K562 (cell line): ENCODE results near the gene NEURL1B. TPM values are rescaled to one million over a fixed set of nuclear protein-coding genes. Genes with fewer than 3 reads are reported as not detected.

Source experiments
- ATAC-seq: fragments of 200-7000 bp; cut with Tn5 transposase; 3 replicates; pipeline ENCODE4 v1.9.1; 2020; ENCODE audit warnings: moderate library complexity
- BruUV-seq: library from RNA; stranded (reverse); fragments of 400-500 nt; replicated peaks from 2 replicates; lab custom pipeline; 2021; lab: Mats Ljungman, UMichigan
- CTCF ChIA-PET: fragments of 300-600 bp; formaldehyde crosslinking; extraction: SDS; loops from one replicate; lab custom pipeline; 2021; ENCODE audit warnings: low intra/inter-chr PET ratio; lab: Yijun Ruan, JAX
- POLR2A ChIA-PET: fragments of 300-600, 350-650 bp; sonication (Branson Sonifier 250); formaldehyde crosslinking; extraction: SDS; loops from one replicate; lab custom pipeline; 2021; ENCODE audit warnings: antibody characterized with exemption, inconsistent platforms; lab: Yijun Ruan, JAX
- DNase-seq, 4 experiments: peaks; one replicate each; pipeline versions ENCODE4 v3.0.0 to v3.0.0-alpha.2; 2011 to 2018; ENCODE audit warnings: low spot score in 3 of 4, mixed read lengths in 3 of 4; ENCODE audit errors: extremely low read depth in 1 of 4
- FAIRE-seq: peaks from 2 replicates; lab custom pipeline; 2011; peaks lifted over from hg19 to GRCh38; lab: Jason Lieb, UNC
- H2AFZ ChIP-seq: 2 replicates; pipeline ENCODE4 v1.6.0; 2011; ENCODE audit warnings: low read depth, low read length, control low read depth, inconsistent platforms
- H3K27ac ChIP-seq: fragments of 200-600 bp; 3 replicates; pipeline ENCODE4 v1.8.0; 2011; ENCODE audit warnings: low read depth, mild to moderate bottlenecking, control low read depth, inconsistent platforms, low read length, moderate library complexity, mixed read lengths; ENCODE audit errors: extremely low read depth
- H3K27me3 ChIP-seq, 2 experiments: fragments of 300-600 bp in 1 of 2; 2 replicates in 1 of 2; 3 replicates in 1 of 2; pipeline versions ENCODE4 v1.6.0 to v1.8.0; 2011; ENCODE audit warnings: inconsistent platforms in 2 of 2, low read length in 2 of 2, mild to moderate bottlenecking in 1 of 2, mixed read lengths in 1 of 2, moderate library complexity in 1 of 2; ENCODE audit not compliant: control insufficient read depth in 2 of 2, insufficient read depth in 2 of 2
- H3K36me3 ChIP-seq: fragments of 300-600 bp; 3 replicates; pipeline ENCODE4 v1.8.0; 2011; ENCODE audit warnings: mild to moderate bottlenecking, low read length, inconsistent platforms; ENCODE audit not compliant: control insufficient read depth, insufficient read depth
- H3K4me1 ChIP-seq, 2 experiments: fragments of 200-600 bp in 1 of 2; replicated peaks in 1 of 2; 2 replicates in 1 of 2; 3 replicates in 1 of 2; pipeline versions ENCODE4 v1.5.1 to v1.8.0; 2011; ENCODE audit warnings: inconsistent platforms in 2 of 2, low read length in 2 of 2, mild to moderate bottlenecking in 1 of 2, mixed read lengths in 1 of 2, moderate library complexity in 1 of 2; ENCODE audit not compliant: control insufficient read depth in 2 of 2, insufficient read depth in 2 of 2
- H3K4me2 ChIP-seq: 2 replicates; pipeline ENCODE4 v1.6.1; 2011; ENCODE audit warnings: low read length, control low read depth, inconsistent platforms, mixed read lengths; ENCODE audit not compliant: insufficient read depth
- H3K4me3 ChIP-seq: fragments of 200-600 bp; sonication (generic), shearing (Covaris generic); 2 replicates; pipeline ENCODE4 v1.5.1; 2016; ENCODE audit warnings: control low read depth, inconsistent platforms
- H3K79me2 ChIP-seq: fragments of 200-600 bp; 3 replicates; pipeline ENCODE4 v1.8.0; 2011; ENCODE audit warnings: low read length, inconsistent platforms; ENCODE audit not compliant: control insufficient read depth, insufficient read depth
- H3K9ac ChIP-seq, 2 experiments: 2 replicates each; pipeline versions ENCODE4 v1.6.0 to v1.6.1; 2011; ENCODE audit warnings: low read depth in 2 of 2, low read length in 2 of 2, control low read depth in 1 of 2, inconsistent platforms in 1 of 2, mild to moderate bottlenecking in 1 of 2, mixed read lengths in 1 of 2; ENCODE audit not compliant: insufficient read depth in 1 of 2
- H3K9me1 ChIP-seq: one replicate; pipeline ENCODE4 v1.6.0; 2011; ENCODE audit warnings: inconsistent platforms, mild to moderate bottlenecking, low read length, moderate library complexity; ENCODE audit not compliant: control insufficient read depth, insufficient read depth
- H3K9me3 ChIP-seq: replicated peaks from 2 replicates; pipeline ENCODE4 v1.5.1; 2011; ENCODE audit warnings: low read depth, low read length, inconsistent platforms; ENCODE audit not compliant: control insufficient read depth, insufficient read depth
- H4K20me1 ChIP-seq: replicated peaks from 2 replicates; pipeline ENCODE4 v1.6.1; 2011; ENCODE audit warnings: low read length, inconsistent platforms, mixed read lengths; ENCODE audit not compliant: control insufficient read depth, insufficient read depth
- KDM4B ChIP-seq, 2 experiments: fragments of 450-650 bp in 1 of 2; sonication (generic) in 1 of 2; IDR thresholded peaks; 2 replicates each; pipeline ENCODE4 v1.6.1; 2016 to 2017; ENCODE audit warnings: borderline replicate concordance in 2 of 2, antibody characterized with exemption in 1 of 2, low read depth in 1 of 2, mild to moderate bottlenecking in 1 of 2
- NFXL1 ChIP-seq: fragments of 450-650 bp; formaldehyde crosslinking; IDR thresholded peaks from 2 replicates; pipeline ENCODE4 v1.4.0; 2021; ENCODE audit warnings: mild to moderate bottlenecking
- RAD51 ChIP-seq: fragments of 450-650 bp; IDR thresholded peaks from 2 replicates; pipeline ENCODE4 v1.7.1; 2016; ENCODE audit warnings: low read depth, mild to moderate bottlenecking, borderline replicate concordance
- RBM22 ChIP-seq: fragments of 200-400 bp; formaldehyde crosslinking; IDR thresholded peaks from 2 replicates; pipeline ENCODE4 v1.6.1; 2018; ENCODE audit warnings: low read length, low read depth; ENCODE audit not compliant: poor library complexity, severe bottlenecking
- ZFP36 ChIP-seq: fragments of 150-350 bp; IDR thresholded peaks from 2 replicates; pipeline ENCODE4 v1.6.1; 2018; ENCODE audit warnings: low read length, low read depth; ENCODE audit not compliant: partially characterized antibody
- ZNF77 ChIP-seq: fragments of 250-450 bp; sonication (Bioruptor Pico); IDR thresholded peaks from 2 replicates; pipeline ENCODE4 v1.5.0; 2020
- WGBS: fragments of 100-300 bp; shearing (Covaris generic); methylation state at CpG from one replicate; pipeline ENCODE4 v1.1.6; 2016; ENCODE audit warnings: low coverage, mixed read lengths; ENCODE audit not compliant: insufficient coverage; ENCODE audit errors: missing lambda C conversion rate; 5-methylcytosine and 5-hydroxymethylcytosine counted together
- in situ Hi-C: fragments of 300-500 bp; cut with MboI; formaldehyde crosslinking; loops from 4 replicates; pipeline ENCODE4 v1.15.0; 2018; ENCODE audit warnings: inconsistent platforms, mixed read lengths
- intact Hi-C: fragments of 100-400 bp; cut with micrococcal nuclease; formaldehyde crosslinking; loops from 2 replicates; pipeline ENCODE4 v1.14.2; 2022
- polyA plus RNA-seq, 8 experiments: library from polyadenylated mRNA; depleted of rRNA in 4 of 8; stranded (reverse) in 5 of 8; unstranded in 3 of 8; fragments of >200 nt; fragmentation: Nextera tagmentation in 2 of 8; fragmentation: Illumina TruSeq in 1 of 8; extraction: Ambion mirVana in 2 of 8; extraction: Trizol in 1 of 8; gene quantifications; 2 replicates each; pipeline versions ENCODE4 v1.2.1 to v1.2.3, GENCODE V29; 2011 to 2014; ENCODE audit warnings: inconsistent platforms in 1 of 8, missing spikeins in 1 of 8
- total RNA-seq, 7 experiments: library from RNA; depleted of rRNA in 6 of 7; stranded (reverse); fragments of >200 nt in 6 of 7; fragmentation: Illumina TruSeq in 2 of 7; extraction: Trizol in 2 of 7; gene quantifications; 2 replicates each; pipeline versions ENCODE4 v1.2.1 to v1.2.3, GENCODE V29; 2011 to 2021; ENCODE audit warnings: low replicate concordance in 1 of 7
- TF ChIP-seq, protein P1 (sequence below), 2 experiments: fragments of 450-650 bp in 1 of 2; sonication (generic) in 1 of 2; formaldehyde crosslinking; conservative IDR thresholded peaks; 2 replicates each; pipeline versions ENCODE4 v1.4.0 to v1.8.1; 2020 to 2022; ENCODE audit warnings: mild to moderate bottlenecking in 1 of 2, missing genetic modification reagents in 1 of 2

NEURL1B gene
- total and polyA plus RNA-seq, 9 of the 15 experiments (the other 6 are each of a cell fraction or from before 2014, with no cell fraction given), result 0.04 TPM; not detected in 8

DNA sequence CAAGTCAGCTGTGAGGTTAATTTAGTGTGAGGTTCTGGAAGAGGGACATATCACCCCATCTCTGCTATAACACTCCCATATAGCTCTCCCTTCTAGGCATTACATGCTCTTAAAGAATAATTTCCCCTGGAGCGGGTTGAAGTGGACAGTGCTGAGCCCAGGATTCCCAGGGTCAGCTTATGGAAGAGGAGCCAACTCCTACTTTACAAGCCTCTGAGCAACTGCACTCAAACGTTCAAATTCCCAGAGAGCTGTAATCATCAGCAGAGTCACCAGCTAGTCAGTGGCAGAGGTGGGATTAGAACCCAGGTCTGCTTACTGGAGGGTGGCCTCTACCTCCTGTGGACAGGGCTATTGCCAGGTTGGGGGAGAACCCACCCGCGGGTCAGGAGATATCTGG, 1.4 kb downstream of the NEURL1B start:
- H2AFZ ChIP-seq, result no peak overlapping the region
- no peak overlapping the region for H3K4me2 ChIP-seq
- DNase-seq (no peak), ATAC-seq (no peak), FAIRE-seq (no peak)
- H4K20me1 ChIP-seq, result peaks cover 5% of the 10 kb centered on the region; the same call in 1 of the 2 replicates
- no peak overlapping the region for H3K9ac ChIP-seq
- WGBS, result 2% methylated on average over 4 of the region's 4 CpGs
- no peaks in the 10 kb centered on the region for H3K9me3 ChIP-seq
- H3K4me1 ChIP-seq, result peaks cover 4 to 15% of the 10 kb centered on the region in 2 experiments; a peak in 3 of 5 replicates
- ChIA-PET POLR2A (interaction anchor here (0.6 kb wide), 2 partner anchors 28 to 555 kb away, joined by 3 read pairs; no protein-coding TSS in a partner anchor), CTCF (no interaction called here)
- H3K9me1 ChIP-seq, result no peaks in the 10 kb centered on the region
- no peak overlapping the region for H3K4me3 ChIP-seq
- H3K27me3 ChIP-seq, result peaks cover 50 to 91% of the 10 kb centered on the region in 2 experiments
- BruUV-seq, result no TSS peak
- TF ChIP-seq, protein P1, sequence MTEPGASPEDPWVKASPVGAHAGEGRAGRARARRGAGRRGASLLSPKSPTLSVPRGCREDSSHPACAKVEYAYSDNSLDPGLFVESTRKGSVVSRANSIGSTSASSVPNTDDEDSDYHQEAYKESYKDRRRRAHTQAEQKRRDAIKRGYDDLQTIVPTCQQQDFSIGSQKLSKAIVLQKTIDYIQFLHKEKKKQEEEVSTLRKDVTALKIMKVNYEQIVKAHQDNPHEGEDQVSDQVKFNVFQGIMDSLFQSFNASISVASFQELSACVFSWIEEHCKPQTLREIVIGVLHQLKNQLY (CRISPR knock-in tag; conservative IDR thresholded peaks at IDR 0.05), result no peak
- TF ChIP-seq KDM4B (IDR thresholded peaks at IDR 0.05; ENCODE audit: borderline replicate concordance in 2 of 2, low read depth in 1 of 2), result no peak
- TF ChIP-seq RBM22, result no peak
- no peak for TF ChIP-seq RAD51
- no peak for TF ChIP-seq NFXL1
- TF ChIP-seq ZNF77 (CRISPR knock-in tag), result no peak
- TF ChIP-seq ZFP36, result no peak
- no peak overlapping the region for H3K27ac ChIP-seq
- intact Hi-C loops (loop anchor here (10.0 kb wide), 1 partner anchor 52 kb away; no protein-coding TSS in a partner anchor), in situ Hi-C loops (no loop called here)
- no peaks in the 10 kb centered on the region for H3K79me2 ChIP-seq
- H3K36me3 ChIP-seq, result no peaks in the 10 kb centered on the region
